ENCODE results near the gene VPS13D.

VPS13D gene

GRCh38 chr1:12542616-12543592 lies 313.1 kb downstream of the VPS13D start:
- Mint-ChIP-seq H3K4me3 (no peak overlapping the region), H3K27me3 (no peaks in the 10 kb centered on the region), H3K4me1 (ENCODE audit: low read depth) (peaks cover 5% of the 10 kb centered on the region), H3K9me3 (no peaks in the 10 kb centered on the region), H3K36me3 (ENCODE audit: low read depth) (no peaks in the 10 kb centered on the region), H3K27ac (no peak overlapping the region)
- no peak for DNase-seq

- Mint-ChIP-seq H3K9me3 (no peaks in the 10 kb centered on the region), H3K4me1 (ENCODE audit: low read depth) (peaks cover 5% of the 10 kb centered on the region), H3K27me3 (no peaks in the 10 kb centered on the region)
Measured at GRCh38 chr1:12543740-12544154, 313.9 kb downstream of the VPS13D start.

GRCh38 chr1:12544357-12544756 lies 314.5 kb downstream of the VPS13D start:
- no peak for DNase-seq
- no peaks in the 10 kb centered on the region for H3K36me3 Mint-ChIP-seq (ENCODE audit: low read depth)
- H3K27me3 Mint-ChIP-seq = no peaks in the 10 kb centered on the region
- H3K4me1 Mint-ChIP-seq (ENCODE audit: low read depth) = peaks cover 5% of the 10 kb centered on the region
- H3K4me3 Mint-ChIP-seq = no peak overlapping the region
- no peak overlapping the region for H3K27ac Mint-ChIP-seq
- no peaks in the 10 kb centered on the region for H3K9me3 Mint-ChIP-seq

More at GRCh38 chr1:12543740-12544154, 313.9 kb downstream of the VPS13D start:
- H3K27ac Mint-ChIP-seq = no peak overlapping the region
- no peaks in the 10 kb centered on the region for H3K36me3 Mint-ChIP-seq (ENCODE audit: low read depth)
- no peak for DNase-seq
- H3K4me3 Mint-ChIP-seq = no peak overlapping the region

- H3K27me3 Mint-ChIP-seq = no peaks in the 10 kb centered on the region
- no peak for DNase-seq
- H3K4me3 Mint-ChIP-seq = no peak overlapping the region
- peaks cover 10% of the 10 kb centered on the region for H3K4me1 Mint-ChIP-seq (ENCODE audit: low read depth)
- no peaks in the 10 kb centered on the region for H3K36me3 Mint-ChIP-seq (ENCODE audit: low read depth)
- no peak overlapping the region for H3K27ac Mint-ChIP-seq
- H3K9me3 Mint-ChIP-seq = no peaks in the 10 kb centered on the region
Measured at GRCh38 chr1:12544992-12545391, 315.2 kb downstream of the VPS13D start.

- Mint-ChIP-seq H3K9me3 (no peaks in the 10 kb centered on the region), H3K36me3 (ENCODE audit: low read depth) (no peaks in the 10 kb centered on the region), H3K4me1 (ENCODE audit: low read depth) (peaks cover 14% of the 10 kb centered on the region), H3K27me3 (no peaks in the 10 kb centered on the region), H3K27ac (no peak overlapping the region), H3K4me3 (no peak overlapping the region)
- DNase-seq = no peak
Measured at GRCh38 chr1:12546771-12547585, 317.1 kb downstream of the VPS13D start.

GRCh38 chr1:12547586-12548225 lies 317.9 kb downstream of the VPS13D start:
- no peak for DNase-seq
- H3K27me3 Mint-ChIP-seq = no peaks in the 10 kb centered on the region
- no peaks in the 10 kb centered on the region for H3K9me3 Mint-ChIP-seq
- peaks cover 14% of the 10 kb centered on the region for H3K4me1 Mint-ChIP-seq (ENCODE audit: low read depth)
- no peak overlapping the region for H3K27ac Mint-ChIP-seq
- no peaks in the 10 kb centered on the region for H3K36me3 Mint-ChIP-seq (ENCODE audit: low read depth)
- H3K4me3 Mint-ChIP-seq = no peak overlapping the region

GRCh38 chr1:12548279-12548972 lies 318.6 kb downstream of the VPS13D start:
- Mint-ChIP-seq H3K9me3 (no peaks in the 10 kb centered on the region), H3K4me1 (ENCODE audit: low read depth) (peaks cover 14% of the 10 kb centered on the region), H3K4me3 (no peak overlapping the region), H3K36me3 (ENCODE audit: low read depth) (no peaks in the 10 kb centered on the region), H3K27ac (no peak overlapping the region), H3K27me3 (no peaks in the 10 kb centered on the region)
- DNase-seq = no peak

GRCh38 chr1:12548973-12549459 lies 319.2 kb downstream of the VPS13D start:
- Mint-ChIP-seq H3K36me3 (ENCODE audit: low read depth) (no peaks in the 10 kb centered on the region), H3K27me3 (no peaks in the 10 kb centered on the region), H3K9me3 (no peaks in the 10 kb centered on the region), H3K4me3 (no peak overlapping the region), H3K27ac (no peak overlapping the region), H3K4me1 (ENCODE audit: low read depth) (peaks cover 14% of the 10 kb centered on the region)
- no peak for DNase-seq

GRCh38 chr1:12549460-12550349 lies 319.9 kb downstream of the VPS13D start:
- H3K27me3 Mint-ChIP-seq = no peaks in the 10 kb centered on the region
- H3K4me1 Mint-ChIP-seq (ENCODE audit: low read depth) = peaks cover 12% of the 10 kb centered on the region
- H3K9me3 Mint-ChIP-seq = no peaks in the 10 kb centered on the region
- no peaks in the 10 kb centered on the region for H3K36me3 Mint-ChIP-seq (ENCODE audit: low read depth)
- no peak overlapping the region for H3K4me3 Mint-ChIP-seq
- no peak for DNase-seq
- no peak overlapping the region for H3K27ac Mint-ChIP-seq

- no peak overlapping the region for H3K27ac Mint-ChIP-seq
- H3K36me3 Mint-ChIP-seq (ENCODE audit: low read depth) = no peaks in the 10 kb centered on the region
- H3K4me3 Mint-ChIP-seq = no peak overlapping the region
- DNase-seq = no peak
- peaks cover 10% of the 10 kb centered on the region for H3K4me1 Mint-ChIP-seq (ENCODE audit: low read depth)
- H3K9me3 Mint-ChIP-seq = no peaks in the 10 kb centered on the region
- H3K27me3 Mint-ChIP-seq = no peaks in the 10 kb centered on the region
Measured at GRCh38 chr1:12551584-12551983, 321.8 kb downstream of the VPS13D start.

- H3K27me3 Mint-ChIP-seq = no peaks in the 10 kb centered on the region
- no peak overlapping the region for H3K4me3 Mint-ChIP-seq
- no peaks in the 10 kb centered on the region for H3K36me3 Mint-ChIP-seq (ENCODE audit: low read depth)
- H3K4me1 Mint-ChIP-seq (ENCODE audit: low read depth) = peaks cover 18% of the 10 kb centered on the region
- no peaks in the 10 kb centered on the region for H3K9me3 Mint-ChIP-seq
- DNase-seq = no peak
- no peak overlapping the region for H3K27ac Mint-ChIP-seq
Measured at GRCh38 chr1:12552111-12552888, 322.5 kb downstream of the VPS13D start.

- H3K4me3 Mint-ChIP-seq = no peak overlapping the region
Measured at GRCh38 chr1:12552951-12553921, 323.4 kb downstream of the VPS13D start.

More at GRCh38 chr1:12552951-12553921, 323.4 kb downstream of the VPS13D start:
- Mint-ChIP-seq H3K9me3 (no peaks in the 10 kb centered on the region), H3K4me1 (ENCODE audit: low read depth) (peaks cover 19% of the 10 kb centered on the region), H3K27ac (no peak overlapping the region), H3K27me3 (no peaks in the 10 kb centered on the region), H3K36me3 (ENCODE audit: low read depth) (no peaks in the 10 kb centered on the region)
- no peak for DNase-seq
